HG03108 (cell line): ENCODE results near the gene MZT2B.
A peak's percentile ranks its signal among the peaks of the same experiment; 100 is the strongest.
"Not testable (repeated sequence)": the region's sequence is repeated elsewhere in the genome, so short reads cannot be mapped to it uniquely, and the experiment has no call there.

ENCODE experiments used
- ATAC-seq: cut with Tn5 transposase; IDR thresholded peaks from one replicate; pipeline ENCODE4 v1.9.1; 2021; ENCODE audit warnings: moderate library complexity; ENCODE audit not compliant: unreplicated experiment

The MZT2B gene

GRCh38 chr2:130152136-130152815, 29.8 kb upstream of the MZT2B start:
- ATAC-seq = not testable (repeated sequence)

DNA sequence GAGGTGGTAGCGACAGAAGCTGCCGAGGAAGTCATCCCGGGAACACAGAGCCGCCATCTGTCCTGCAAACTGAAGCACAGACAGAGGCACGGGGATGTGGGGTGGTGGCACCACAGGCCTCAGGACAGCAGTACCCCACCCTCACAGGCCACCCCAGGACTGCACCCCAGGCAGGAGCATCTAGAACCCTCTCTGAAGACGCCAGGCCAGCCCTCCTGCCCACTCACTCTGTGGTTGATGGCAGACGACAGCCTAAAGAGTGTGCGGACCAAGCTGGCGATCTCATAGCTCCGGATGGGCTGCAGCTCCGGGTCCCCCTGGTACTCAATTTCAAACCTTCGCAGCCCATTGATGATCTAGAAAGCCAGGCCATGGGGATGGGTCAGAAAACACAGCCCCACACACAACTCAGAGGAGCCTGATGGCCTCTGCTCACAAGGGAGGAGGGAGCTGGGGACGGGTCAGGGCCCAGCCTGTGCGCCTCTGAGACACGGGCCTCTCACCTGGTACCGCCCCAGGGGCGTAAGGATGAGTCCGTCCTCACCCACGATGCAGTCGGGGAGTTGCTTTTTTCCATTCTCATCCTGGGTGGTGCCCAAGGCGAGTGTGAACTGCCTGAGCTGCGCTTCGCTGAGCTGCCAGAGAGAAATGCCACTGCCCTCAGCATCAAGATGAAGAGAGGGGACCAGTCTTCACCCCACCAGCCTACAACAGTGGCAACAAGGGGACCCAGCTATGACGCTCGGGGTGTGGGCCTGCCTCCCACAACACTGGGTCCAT, 29.1 kb upstream of the MZT2B start:
- ATAC-seq = no peak

- not testable (repeated sequence) for ATAC-seq
Measured at GRCh38 chr2:130153721-130154422, 28.2 kb upstream of the MZT2B start.

- ATAC-seq = not testable (repeated sequence)
Measured at GRCh38 chr2:130154423-130154770, 27.7 kb upstream of the MZT2B start.

DNA sequence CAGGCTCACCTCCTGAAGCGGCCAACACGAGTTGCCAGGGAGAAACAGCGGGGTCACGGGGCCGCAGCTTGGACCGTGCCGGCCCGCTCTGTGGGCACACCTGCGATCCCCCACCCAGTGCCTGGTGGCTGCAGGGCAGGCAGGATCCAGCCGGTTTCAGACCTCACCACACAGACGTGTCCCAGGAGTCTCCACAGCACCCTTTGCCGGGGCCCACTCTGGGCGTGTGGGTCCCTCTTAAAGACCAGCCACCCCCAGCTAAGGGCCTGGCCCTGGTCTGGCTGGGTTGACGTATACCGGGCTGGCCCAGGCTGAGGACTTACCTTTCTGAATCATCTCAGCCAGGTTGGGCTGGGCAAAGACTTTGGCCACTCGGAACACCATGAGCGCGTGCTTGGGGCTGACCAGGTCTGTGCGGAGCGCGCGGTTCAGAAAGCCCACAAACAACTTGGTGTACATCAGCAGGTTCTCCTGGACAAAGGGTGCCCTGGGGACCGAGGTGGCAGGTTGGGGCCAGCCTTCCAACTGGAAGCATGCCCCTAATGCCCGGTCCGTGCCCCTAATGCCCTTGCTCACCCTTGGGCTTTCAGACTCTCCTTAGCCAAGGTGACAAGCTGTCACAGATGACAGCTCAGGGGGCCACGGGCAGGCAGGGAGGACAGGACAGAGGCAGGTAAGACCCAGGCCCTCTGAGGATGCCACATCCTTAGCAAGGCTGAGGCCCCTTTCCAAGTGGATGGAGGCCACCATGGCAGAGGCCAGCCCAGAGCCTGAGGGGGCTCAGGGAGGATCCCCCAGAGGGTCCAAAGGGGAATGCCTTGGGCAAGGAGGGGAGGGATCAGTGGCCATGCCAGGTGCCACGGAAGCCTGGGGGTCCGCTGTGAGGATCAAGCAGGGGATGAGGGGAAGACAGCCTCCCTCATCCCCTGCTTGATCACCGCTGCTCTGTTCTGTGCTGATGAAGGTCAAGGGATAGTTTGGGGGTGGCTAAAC, 27.0 kb upstream of the MZT2B start:
- no peak for ATAC-seq

GRCh38 chr2:130155956-130156623, 26.0 kb upstream of the MZT2B start:
- not testable (repeated sequence) for ATAC-seq

DNA sequence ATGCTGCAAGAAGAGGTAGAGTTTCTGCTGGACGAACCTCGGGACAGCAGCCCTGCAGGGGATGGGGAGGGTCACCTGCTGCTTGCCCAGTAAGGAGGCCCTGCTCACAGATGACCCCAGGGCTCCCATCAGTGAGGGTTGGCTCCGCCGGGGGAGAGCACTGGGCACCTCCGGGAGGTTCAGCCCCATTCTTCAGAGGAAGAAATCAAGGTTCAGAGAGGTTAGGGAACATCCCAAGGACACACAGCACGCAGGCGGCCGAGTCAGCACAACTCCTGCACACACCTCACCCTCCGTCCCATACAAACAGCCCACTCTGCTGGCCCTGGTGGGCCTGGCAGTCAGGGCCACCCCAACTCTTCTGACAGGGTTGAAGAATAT, 25.4 kb upstream of the MZT2B start:
- no peak for ATAC-seq

- ATAC-seq = peak; percentile 37
Measured at GRCh38 chr2:130157354-130157753, 24.7 kb upstream of the MZT2B start.

- ATAC-seq = peak; percentile 86
Measured at GRCh38 chr2:130157825-130158514, 24.1 kb upstream of the MZT2B start.

DNA sequence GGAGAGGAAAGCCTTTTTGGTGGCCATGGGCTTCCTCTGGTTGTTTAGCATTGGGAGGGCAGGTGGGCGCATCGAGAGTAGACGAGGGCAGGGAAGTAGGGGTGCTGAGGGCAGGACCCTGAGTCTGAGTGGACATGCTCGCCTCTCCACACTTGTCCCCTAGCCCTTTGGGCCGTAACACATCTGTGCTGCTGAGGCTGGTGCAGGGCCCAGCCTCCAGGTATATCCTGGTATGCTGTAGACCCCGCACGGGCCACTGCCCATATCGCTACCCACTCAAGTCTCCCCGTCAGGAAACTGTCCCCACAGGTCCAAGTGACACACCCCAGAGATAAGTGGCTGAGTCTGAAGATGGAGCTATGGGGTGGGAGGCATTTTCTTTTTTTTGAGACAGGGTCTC, 23.4 kb upstream of the MZT2B start:
- no peak for ATAC-seq

GRCh38 chr2:130159376-130159775, 22.7 kb upstream of the MZT2B start:
- not testable (repeated sequence) for ATAC-seq

DNA sequence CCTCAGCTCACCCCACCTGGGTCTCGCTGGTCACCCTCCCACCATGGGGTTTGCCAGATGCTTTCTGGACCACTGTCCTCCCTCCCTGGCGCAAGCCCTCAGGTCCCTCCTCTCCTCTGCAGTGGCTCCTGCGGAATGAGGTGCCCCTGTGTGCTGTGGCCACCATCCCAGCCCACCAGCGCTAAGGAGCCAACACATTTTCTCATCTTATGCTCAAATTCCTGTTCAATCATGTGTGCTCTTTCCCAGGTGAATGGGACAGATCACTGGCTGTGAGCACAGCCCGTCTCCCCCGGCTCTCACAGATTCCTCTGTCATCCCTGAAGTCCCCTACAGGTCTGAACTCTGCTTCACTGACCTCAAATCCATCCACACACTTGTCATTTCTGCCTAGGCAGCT, 21.9 kb upstream of the MZT2B start:
- no peak for ATAC-seq

DNA sequence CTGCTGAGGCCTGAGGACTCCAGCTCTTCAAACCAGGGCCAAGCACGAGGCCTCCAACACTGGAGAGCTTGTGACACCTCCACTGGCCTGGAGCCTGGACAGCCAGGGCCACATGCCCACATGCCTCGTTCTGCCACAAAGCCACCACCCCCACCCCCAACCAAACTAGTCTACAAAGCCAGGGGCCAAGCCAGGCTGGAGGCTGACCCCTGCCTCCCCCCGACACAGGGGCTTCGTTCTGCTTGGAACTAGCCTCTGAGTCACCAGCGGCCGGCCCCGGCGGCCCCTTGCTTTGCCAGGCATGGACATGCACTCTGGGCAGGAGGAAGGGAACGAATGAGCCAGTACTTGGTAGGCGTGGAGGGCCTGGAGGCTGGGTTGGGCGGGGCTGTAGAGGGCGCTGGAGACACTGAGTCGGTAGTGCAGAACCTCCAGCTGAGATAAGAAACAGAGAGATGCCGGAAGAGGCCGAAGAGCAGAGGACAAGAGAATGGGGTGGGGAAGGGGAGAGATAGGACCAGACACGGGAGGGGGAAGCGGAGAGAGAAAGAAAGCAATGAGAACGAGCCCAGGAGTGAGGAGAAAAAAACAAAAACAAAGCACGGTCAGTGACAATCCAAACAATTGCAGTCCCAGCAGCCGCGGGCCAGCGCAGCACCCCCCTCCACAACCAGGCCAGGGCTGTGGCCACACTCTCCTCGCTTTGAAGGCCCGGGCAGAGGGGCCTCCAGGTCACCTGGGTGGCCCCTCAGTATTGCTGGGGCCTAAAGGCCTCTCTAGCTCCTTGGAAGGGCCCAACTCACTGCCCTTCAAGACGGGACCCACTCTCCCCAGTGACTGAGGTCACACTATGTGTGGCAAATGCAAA, 21.0 kb upstream of the MZT2B start:
- ATAC-seq = not testable (repeated sequence)

- not testable (repeated sequence) for ATAC-seq
Measured at GRCh38 chr2:130162486-130162885, 19.6 kb upstream of the MZT2B start.

GRCh38 chr2:130162968-130163367, 19.1 kb upstream of the MZT2B start:
- no peak for ATAC-seq

DNA sequence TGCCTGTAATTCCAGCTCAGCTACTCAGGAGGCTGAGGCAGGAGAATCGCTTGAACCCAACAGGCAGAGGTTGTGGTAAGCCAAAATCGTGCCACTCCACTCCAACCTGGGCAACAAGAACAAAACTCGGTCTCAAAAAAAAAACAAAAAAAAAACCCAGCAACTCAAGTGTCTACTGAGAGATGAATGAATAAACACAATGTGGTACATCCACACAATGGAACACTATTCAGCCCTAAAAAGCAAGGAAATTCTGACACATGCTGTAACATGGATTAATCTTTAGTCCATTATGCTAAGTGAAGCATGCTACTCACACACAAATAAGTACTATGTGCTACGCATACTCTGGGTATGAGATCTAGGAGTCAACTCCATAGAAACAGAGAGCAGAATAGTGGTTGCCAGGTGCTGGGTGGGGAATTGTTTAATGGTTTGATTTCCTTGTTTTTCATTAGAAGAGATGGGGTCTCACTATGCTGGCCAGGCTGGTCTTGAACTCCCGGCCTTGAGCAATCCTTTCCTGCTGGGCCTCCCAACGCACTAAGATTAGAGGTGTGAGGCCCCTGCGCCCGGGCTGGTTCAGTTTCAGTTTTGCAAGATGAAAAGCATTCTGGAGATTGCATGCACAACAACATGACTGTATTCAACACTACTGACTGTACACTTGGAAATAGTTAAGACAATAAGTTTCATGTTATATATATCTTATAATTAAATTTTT, 16.6 kb upstream of the MZT2B start:
- ATAC-seq = no peak

GRCh38 chr2:130166611-130167010, 15.5 kb upstream of the MZT2B start:
- ATAC-seq = not testable (repeated sequence)

DNA sequence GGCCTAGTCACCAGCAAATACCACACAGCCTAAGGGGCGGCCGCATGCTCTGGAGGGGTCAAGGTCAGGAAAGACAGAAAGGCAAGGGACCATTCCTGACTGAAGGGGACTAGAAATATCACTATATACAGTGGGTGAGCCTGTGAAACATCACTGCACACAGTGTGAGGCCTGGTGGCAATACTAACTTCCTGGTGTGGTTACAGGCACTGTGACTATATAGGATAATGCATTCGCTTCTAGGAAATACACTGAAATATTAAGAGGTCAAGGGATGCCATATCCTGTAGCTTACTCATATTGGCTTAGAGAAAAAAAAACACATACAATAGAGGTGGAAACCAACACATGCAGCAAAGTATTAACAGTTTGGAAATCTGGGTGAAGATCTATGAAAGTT, 12.9 kb upstream of the MZT2B start:
- ATAC-seq = not testable (repeated sequence)
